Breast epithelium (tissue), 4 donors: ENCODE data around the gene SRGAP1. TPM values are rescaled to one million over a fixed set of nuclear protein-coding genes. Genes with fewer than 3 reads are reported as not detected.
A peak's percentile ranks its signal among the peaks of the same experiment; 100 is the strongest.

Experiments
- DNase-seq, 2 donors: peaks; one replicate each; pipeline ENCODE4 v3.0.0-alpha.2; 2019; ENCODE audit warnings: low spot score in 2 of 2
- H3K27ac ChIP-seq, 2 donors: fragments of 200-600 bp; sonication (generic) in 1 of 2; one replicate each; pipeline ENCODE4 v1.5.1; 2016 to 2019; ENCODE audit warnings: mild to moderate bottlenecking in 1 of 2
- H3K27me3 ChIP-seq, 2 donors: fragments of 200-600 bp; sonication (generic) in 1 of 2; one replicate each; pipeline versions ENCODE4 v1.5.1 to v1.6.0; 2017 to 2019; ENCODE audit warnings: control low read depth in 1 of 2, mild to moderate bottlenecking in 1 of 2
- H3K36me3 ChIP-seq: fragments of 200-600 bp; one replicate; pipeline ENCODE4 v1.5.1; 2019
- H3K4me1 ChIP-seq, 2 donors: fragments of 200-600 bp; sonication (generic); one replicate each; pipeline ENCODE4 v1.5.1; 2016 to 2019; ENCODE audit warnings: control low read depth in 1 of 2
- H3K4me3 ChIP-seq, 3 donors: fragments of 200-600 bp; sonication (generic); 1 replicate in 2 of 3; 2 replicates in 1 of 3; pipeline ENCODE4 v1.5.1; 2016 to 2019; ENCODE audit warnings: mild to moderate bottlenecking in 3 of 3, moderate library complexity in 2 of 3
- H3K9me3 ChIP-seq, 2 donors: fragments of 200-600 bp; sonication (generic) in 1 of 2; one replicate each; pipeline ENCODE4 v1.5.1; 2016 to 2019; ENCODE audit warnings: control low read depth in 1 of 2
- POLR2A ChIP-seq: fragments of 450-650 bp; IDR thresholded peaks from one replicate; pipeline ENCODE4 v1.6.1; 2016; ENCODE audit warnings: antibody characterized with exemption, mild to moderate bottlenecking, moderate library complexity
- POLR2AphosphoS5 ChIP-seq, 3 donors: sonication (generic); formaldehyde crosslinking; IDR thresholded peaks; one replicate each; pipeline ENCODE4 v1.6.1; 2017; ENCODE audit warnings: antibody characterized with exemption in 3 of 3
- intact Hi-C: fragments of 100-400 bp; cut with DNase I; formaldehyde crosslinking; loops from one replicate; pipeline ENCODE4 v1.15.1; 2023; ENCODE audit warnings: low total_unique reads
- total RNA-seq, 3 donors: library from RNA; depleted of rRNA; stranded (reverse); fragments of >200 nt; gene quantifications; one replicate each; pipeline ENCODE4 v1.1.0, GENCODE V29; 2016
- TF ChIP-seq, protein P1 (sequence below), 3 donors: fragments of 450-650 bp; IDR thresholded peaks; one replicate each; pipeline ENCODE4 v1.5.1; 2016 to 2017; ENCODE audit warnings: antibody characterized with exemption in 3 of 3, mild to moderate bottlenecking in 3 of 3, moderate library complexity in 3 of 3

Gene SRGAP1
- total RNA-seq, 3 donors from 2014 or later: 20.3 to 58.7 (median 29.3) TPM

- peak overlapping the region; percentile 57 to 67 for H3K27ac ChIP-seq
- peaks cover 0 to 4% of the 10 kb centered on the region in 2 donors for H3K4me1 ChIP-seq
Observed at GRCh38 chr12:63916561-63917476, 72.3 kb downstream of the SRGAP1 start.

DNA sequence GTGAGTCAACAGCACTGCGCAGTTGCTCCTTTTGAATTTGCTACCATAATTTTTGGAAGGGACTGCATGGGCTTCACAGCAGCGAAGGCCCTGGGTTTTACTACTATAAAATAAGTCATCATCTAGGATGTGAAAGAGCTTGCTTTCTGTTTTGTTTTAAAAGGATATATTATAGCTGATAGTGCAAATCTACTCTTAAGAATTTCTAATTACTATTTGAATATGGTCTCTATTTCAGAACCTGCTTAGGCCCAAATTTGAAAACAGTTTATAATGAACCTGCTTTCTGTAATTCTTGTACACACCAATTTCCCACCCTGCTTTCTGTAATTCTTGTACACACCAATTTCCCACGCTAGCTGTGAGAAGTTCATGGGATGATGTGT, 73.0 kb downstream of the SRGAP1 start:
- H3K27ac ChIP-seq: peak overlapping the region; percentile 45 to 67

More at GRCh38 chr12:63916561-63917476, 72.3 kb downstream of the SRGAP1 start:
- intact Hi-C loops: no loop called here
- Histone ChIP-seq H3K4me3 (no peak overlapping the region), H3K36me3 (no peaks in the 10 kb centered on the region), H3K9me3 (no peaks in the 10 kb centered on the region), H3K27me3 (no peaks in the 10 kb centered on the region)
- no peak for DNase-seq
- TF ChIP-seq POLR2A (no peak), POLR2AphosphoS5 (IDR thresholded peaks at IDR 0.05) (no peak)
- TF ChIP-seq, protein P1, sequence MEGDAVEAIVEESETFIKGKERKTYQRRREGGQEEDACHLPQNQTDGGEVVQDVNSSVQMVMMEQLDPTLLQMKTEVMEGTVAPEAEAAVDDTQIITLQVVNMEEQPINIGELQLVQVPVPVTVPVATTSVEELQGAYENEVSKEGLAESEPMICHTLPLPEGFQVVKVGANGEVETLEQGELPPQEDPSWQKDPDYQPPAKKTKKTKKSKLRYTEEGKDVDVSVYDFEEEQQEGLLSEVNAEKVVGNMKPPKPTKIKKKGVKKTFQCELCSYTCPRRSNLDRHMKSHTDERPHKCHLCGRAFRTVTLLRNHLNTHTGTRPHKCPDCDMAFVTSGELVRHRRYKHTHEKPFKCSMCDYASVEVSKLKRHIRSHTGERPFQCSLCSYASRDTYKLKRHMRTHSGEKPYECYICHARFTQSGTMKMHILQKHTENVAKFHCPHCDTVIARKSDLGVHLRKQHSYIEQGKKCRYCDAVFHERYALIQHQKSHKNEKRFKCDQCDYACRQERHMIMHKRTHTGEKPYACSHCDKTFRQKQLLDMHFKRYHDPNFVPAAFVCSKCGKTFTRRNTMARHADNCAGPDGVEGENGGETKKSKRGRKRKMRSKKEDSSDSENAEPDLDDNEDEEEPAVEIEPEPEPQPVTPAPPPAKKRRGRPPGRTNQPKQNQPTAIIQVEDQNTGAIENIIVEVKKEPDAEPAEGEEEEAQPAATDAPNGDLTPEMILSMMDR (IDR thresholded peaks at IDR 0.05): no peak

DNA sequence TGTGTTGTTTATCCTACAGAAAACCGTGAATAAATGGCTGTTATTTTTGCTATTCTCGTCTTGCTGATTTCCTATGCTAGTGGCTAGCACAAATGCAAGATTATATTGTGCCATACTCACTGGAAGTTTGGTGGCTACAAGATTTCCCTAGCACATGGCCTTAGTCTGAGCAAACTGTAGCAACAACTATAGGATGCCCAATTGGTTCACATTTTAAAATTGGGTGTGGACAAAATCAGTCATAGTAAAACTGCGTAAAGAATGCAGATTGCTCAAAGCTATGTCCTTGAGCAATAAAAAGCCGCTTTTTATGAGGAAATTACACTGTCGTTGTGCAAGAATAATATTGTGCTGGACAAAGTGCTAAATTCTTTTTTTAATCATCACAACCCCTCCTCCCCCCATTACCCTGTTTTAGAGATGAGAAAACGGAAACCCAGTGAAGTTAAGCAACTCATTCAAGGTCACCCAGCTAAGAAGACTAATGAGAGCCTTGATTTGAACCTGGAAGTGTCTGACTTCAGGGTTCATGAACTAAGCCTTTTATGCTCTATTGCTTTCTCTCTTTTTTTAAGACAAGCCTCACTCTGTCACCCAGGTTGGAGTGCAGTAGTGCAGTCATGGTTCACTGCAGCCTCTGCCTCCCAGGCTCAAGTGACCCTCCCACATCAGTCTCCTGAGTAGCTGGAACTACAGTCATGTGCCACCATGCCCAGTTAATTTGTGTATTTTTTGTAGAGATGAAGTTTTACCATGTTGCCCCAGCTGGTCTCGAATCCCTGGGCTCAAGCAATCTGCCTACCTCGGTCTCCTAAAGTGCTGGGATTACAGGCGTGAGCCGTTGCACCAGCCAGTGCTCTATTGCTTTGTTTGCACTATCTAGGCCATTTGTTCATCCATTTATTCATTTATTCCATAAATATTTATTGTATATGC, 73.6 kb downstream of the SRGAP1 start:
- Histone ChIP-seq H3K27ac (peak overlapping the region; percentile 67), H3K27me3 (no peaks in the 10 kb centered on the region), H3K4me3 (no peak overlapping the region), H3K4me1 (peaks cover 0 to 4% of the 10 kb centered on the region in 2 donors), H3K36me3 (no peaks in the 10 kb centered on the region), H3K9me3 (no peaks in the 10 kb centered on the region)
- intact Hi-C loops: no loop called here
- DNase-seq: no peak
- TF ChIP-seq POLR2AphosphoS5 (IDR thresholded peaks at IDR 0.05): peak in 2 of 3 donors; percentile 36 to 53
- TF ChIP-seq, protein P1 (IDR thresholded peaks at IDR 0.05): no peak

More for the DNA sequence above, 73.0 kb downstream of the SRGAP1 start:
- no peaks in the 10 kb centered on the region for H3K9me3 ChIP-seq
- peaks cover 0 to 4% of the 10 kb centered on the region in 2 donors for H3K4me1 ChIP-seq
- no peaks in the 10 kb centered on the region for H3K36me3 ChIP-seq
- no peaks in the 10 kb centered on the region for H3K27me3 ChIP-seq
- intact Hi-C loops: no loop called here
- no peak overlapping the region for H3K4me3 ChIP-seq
- no peak for TF ChIP-seq POLR2A
- TF ChIP-seq, protein P1 (IDR thresholded peaks at IDR 0.05): no peak
- no peak for TF ChIP-seq POLR2AphosphoS5 (IDR thresholded peaks at IDR 0.05)
- DNase-seq: no peak

DNA sequence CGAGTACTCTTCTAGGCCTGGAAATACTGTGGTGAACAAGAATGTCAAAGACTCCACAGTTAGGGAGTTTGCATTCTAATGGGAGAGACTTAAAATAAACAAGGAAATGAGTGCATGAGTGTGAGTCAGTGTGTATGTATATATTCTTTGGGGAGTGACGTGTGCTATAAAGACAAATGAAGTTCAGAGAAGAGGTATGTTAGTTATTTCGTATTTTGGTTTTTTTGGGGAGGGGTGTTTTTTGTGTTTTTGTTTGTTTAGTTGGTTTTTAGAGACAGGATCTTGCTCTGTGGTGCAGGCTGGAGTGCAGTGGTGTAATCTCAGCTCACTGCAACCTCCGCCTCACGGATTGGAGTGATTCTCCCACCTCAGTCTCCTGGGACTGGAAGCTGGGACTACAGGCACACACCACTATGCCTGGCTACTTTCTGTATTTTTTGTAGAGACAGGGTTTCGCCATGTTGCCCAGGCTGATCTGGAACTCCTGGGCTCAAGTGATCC, 74.3 kb downstream of the SRGAP1 start:
- intact Hi-C loops: no loop called here
- H3K27me3 ChIP-seq: no peaks in the 10 kb centered on the region
- TF ChIP-seq, protein P1 (IDR thresholded peaks at IDR 0.05): no peak
- TF ChIP-seq POLR2AphosphoS5 (IDR thresholded peaks at IDR 0.05): no peak
- no peak for TF ChIP-seq POLR2A
- no peak overlapping the region for H3K4me3 ChIP-seq
- no peak for DNase-seq
- no peaks in the 10 kb centered on the region for H3K36me3 ChIP-seq
- H3K4me1 ChIP-seq: peaks cover 0 to 4% of the 10 kb centered on the region in 2 donors
- peak overlapping the region in 1 of 2 donors; percentile 67 for H3K27ac ChIP-seq
- H3K9me3 ChIP-seq: no peaks in the 10 kb centered on the region
